ENCODE measurements around the gene GRAP. TPM values are rescaled to one million over a fixed set of nuclear protein-coding genes. Genes with fewer than 3 reads are reported as not detected.

GRAP gene
- total RNA-seq, 1 experiment from 2014 or later, result not detected

DNA sequence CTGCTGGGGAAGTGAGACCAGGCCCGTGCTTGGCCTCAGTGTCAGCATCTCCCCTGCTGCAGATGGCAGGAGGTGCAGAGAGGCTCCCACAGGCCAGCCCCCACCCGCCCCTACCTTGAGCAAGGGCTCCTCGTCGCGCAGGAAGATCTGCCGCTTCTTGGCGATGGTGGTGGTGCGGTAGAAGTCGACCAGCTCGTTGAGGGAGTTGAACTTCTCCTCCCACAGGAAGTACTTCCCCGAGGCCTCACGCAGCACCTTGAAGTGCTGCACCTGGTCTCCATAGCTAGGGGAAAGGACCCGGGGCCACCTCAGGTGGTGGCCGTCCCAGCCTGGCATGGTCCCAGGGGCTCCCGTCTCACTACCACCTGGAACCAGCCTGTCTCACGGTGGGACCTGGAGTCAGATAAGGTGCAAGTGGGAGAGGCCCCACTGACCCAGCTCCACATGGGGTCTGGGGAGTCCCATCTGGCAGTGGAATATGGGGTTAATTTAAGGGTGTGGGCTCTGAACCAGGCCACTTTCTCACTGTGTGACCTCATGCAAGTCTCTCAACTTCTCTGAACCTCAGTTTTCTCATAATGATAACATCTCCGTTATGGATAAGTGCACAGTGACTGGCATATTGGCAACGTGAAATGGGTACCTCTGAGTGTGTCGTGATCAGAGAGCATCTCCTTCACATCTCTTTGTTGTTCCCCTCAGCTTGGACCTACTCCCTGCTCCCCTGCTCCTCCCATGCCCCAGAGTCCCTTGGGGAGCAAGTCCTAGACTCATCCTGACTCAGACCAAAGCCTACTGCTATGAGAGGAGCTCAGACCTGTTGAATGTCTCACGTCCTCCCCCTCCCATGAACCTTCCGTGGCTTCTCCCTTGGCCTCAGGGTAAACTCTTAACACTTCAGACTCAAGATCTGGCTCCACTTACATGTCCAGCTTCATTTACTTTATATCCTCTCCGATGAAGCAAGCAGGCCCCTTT lies 22.4 kb downstream of the GRAP start:
- Histone ChIP-seq H4K20me1 (ENCODE audit: low read length) (no peaks in the 10 kb centered on the region), H3K27ac (ENCODE audit: low read length) (no peak overlapping the region), H3K36me3 (ENCODE audit: low read depth, low read length) (no peaks in the 10 kb centered on the region), H2AFZ (ENCODE audit: low read length) (no peak overlapping the region), H3K4me1 (ENCODE audit: insufficient read depth, low read length) (peaks cover 3% of the 10 kb centered on the region; the same call in 1 of the 2 replicates), H3F3A (ENCODE audit: low read length, unreplicated experiment) (no peaks in the 10 kb centered on the region), H3K4me3 (ENCODE audit: low read length) (no peak overlapping the region), H3K4me2 (ENCODE audit: low read length) (no peak overlapping the region), H3K27me3 (ENCODE audit: low read length) (no peaks in the 10 kb centered on the region), H3K9ac (ENCODE audit: low read length) (no peak overlapping the region), H3K9me3 (ENCODE audit: low read length) (no peaks in the 10 kb centered on the region), H3K79me2 (ENCODE audit: low read length) (no peaks in the 10 kb centered on the region), H3K9me2 (replicated peaks; ENCODE audit: low read length) (no peaks in the 10 kb centered on the region)
- POLR2A ChIA-PET (ENCODE audit: unreplicated experiment), result no interaction called here
- intact Hi-C loops (cut with micrococcal nuclease), result no loop called here
- DNase-seq (peak; percentile 39), ATAC-seq (no peak)
- CTCF ChIA-PET, result no interaction called here
- BruUV-seq (replicated peaks), result no TSS peak
- TF ChIP-seq, protein P1, sequence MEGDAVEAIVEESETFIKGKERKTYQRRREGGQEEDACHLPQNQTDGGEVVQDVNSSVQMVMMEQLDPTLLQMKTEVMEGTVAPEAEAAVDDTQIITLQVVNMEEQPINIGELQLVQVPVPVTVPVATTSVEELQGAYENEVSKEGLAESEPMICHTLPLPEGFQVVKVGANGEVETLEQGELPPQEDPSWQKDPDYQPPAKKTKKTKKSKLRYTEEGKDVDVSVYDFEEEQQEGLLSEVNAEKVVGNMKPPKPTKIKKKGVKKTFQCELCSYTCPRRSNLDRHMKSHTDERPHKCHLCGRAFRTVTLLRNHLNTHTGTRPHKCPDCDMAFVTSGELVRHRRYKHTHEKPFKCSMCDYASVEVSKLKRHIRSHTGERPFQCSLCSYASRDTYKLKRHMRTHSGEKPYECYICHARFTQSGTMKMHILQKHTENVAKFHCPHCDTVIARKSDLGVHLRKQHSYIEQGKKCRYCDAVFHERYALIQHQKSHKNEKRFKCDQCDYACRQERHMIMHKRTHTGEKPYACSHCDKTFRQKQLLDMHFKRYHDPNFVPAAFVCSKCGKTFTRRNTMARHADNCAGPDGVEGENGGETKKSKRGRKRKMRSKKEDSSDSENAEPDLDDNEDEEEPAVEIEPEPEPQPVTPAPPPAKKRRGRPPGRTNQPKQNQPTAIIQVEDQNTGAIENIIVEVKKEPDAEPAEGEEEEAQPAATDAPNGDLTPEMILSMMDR (conservative IDR thresholded peaks at IDR 0.05; ENCODE audit: low read depth, low read length), result no peak
- TF ChIP-seq EZH2 (IDR thresholded peaks at IDR 0.05; ENCODE audit: low read length, unreplicated experiment), result no peak

DNA sequence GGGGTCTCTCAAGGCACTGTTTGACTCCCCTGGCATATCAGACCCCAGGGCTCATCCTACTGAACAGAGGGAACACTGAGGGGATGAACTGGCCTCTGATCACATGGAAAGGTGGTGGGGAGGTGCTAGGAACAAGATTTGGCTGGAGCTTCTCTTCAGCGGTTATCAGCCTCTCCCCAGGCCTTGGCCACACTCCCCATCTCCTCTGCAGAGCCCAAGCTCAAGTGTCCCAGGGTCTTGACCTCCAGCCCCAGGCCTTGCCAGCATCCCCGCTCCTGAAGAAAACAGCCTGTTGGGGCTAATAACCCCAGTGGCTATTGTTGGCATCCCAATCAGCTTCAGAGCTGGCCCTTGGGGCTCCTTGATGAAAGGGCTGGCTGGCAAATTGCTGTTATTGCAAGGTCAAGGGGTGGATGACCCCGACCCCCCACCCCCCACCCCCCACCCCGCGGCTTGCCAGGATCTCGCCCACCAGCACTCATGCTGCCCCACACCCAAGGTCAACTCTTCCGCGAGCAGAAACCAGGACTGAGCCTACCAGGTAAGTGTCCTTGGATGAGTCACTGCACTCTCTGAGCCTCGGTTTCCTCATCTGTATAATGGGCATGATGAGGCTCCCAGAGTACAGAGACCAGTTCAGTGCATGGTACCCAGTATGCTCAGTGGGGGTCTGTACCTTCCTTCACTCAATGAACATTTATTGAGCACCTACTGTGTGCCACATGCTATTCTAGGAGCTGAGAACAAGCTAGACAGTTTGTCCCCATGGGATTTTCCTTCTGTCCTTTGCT lies 23.4 kb downstream of the GRAP start:
- Histone ChIP-seq H3K36me3 (ENCODE audit: low read depth, low read length) (no peaks in the 10 kb centered on the region), H3K4me1 (ENCODE audit: insufficient read depth, low read length) (peaks cover 3% of the 10 kb centered on the region; the same call in 1 of the 2 replicates), H3K9me2 (replicated peaks; ENCODE audit: low read length) (no peaks in the 10 kb centered on the region), H3K27ac (ENCODE audit: low read length) (no peak overlapping the region), H3K9me3 (ENCODE audit: low read length) (no peaks in the 10 kb centered on the region), H3K4me3 (ENCODE audit: low read length) (no peak overlapping the region), H3K27me3 (ENCODE audit: low read length) (no peaks in the 10 kb centered on the region), H3F3A (ENCODE audit: low read length, unreplicated experiment) (no peaks in the 10 kb centered on the region), H3K9ac (ENCODE audit: low read length) (no peak overlapping the region), H4K20me1 (ENCODE audit: low read length) (no peaks in the 10 kb centered on the region), H3K79me2 (ENCODE audit: low read length) (no peaks in the 10 kb centered on the region), H3K4me2 (ENCODE audit: low read length) (no peak overlapping the region), H2AFZ (ENCODE audit: low read length) (no peak overlapping the region)
- no TSS peak for BruUV-seq (replicated peaks)
- TF ChIP-seq, protein P1 (conservative IDR thresholded peaks at IDR 0.05; ENCODE audit: low read depth, low read length), result no peak
- TF ChIP-seq EZH2phosphoT487 (IDR thresholded peaks at IDR 0.05; ENCODE audit: borderline replicate concordance, low read length) (no peak), EZH2 (IDR thresholded peaks at IDR 0.05; ENCODE audit: low read length, unreplicated experiment) (no peak)
- ATAC-seq (no peak), DNase-seq (no peak)
- ChIA-PET POLR2A (ENCODE audit: unreplicated experiment) (no interaction called here), CTCF (no interaction called here)
- intact Hi-C loops (cut with micrococcal nuclease), result no loop called here
